Measurements from ENCODE around the gene SCGN.

The SCGN gene

GRCh38 chr6:25652007-25652515 lies at the start of gene SCGN:
TSS of gene SCGN (plus strand) at chr6:25652215. CDS start at chr6:25652404, 189 bp downstream.
- peak; percentile 38 for DNase-seq

- DNase-seq = no peak
Observed at GRCh38 chr6:25602674-25602982, 49.4 kb upstream of the SCGN start.

- no peak for DNase-seq
Observed at GRCh38 chr6:25603251-25603650, 48.8 kb upstream of the SCGN start.

- no peak for DNase-seq
Observed at GRCh38 chr6:25606151-25606550, 45.9 kb upstream of the SCGN start.

GRCh38 chr6:25608558-25609174 lies 43.3 kb upstream of the SCGN start:
- DNase-seq = no peak

GRCh38 chr6:25612666-25613065 lies 39.3 kb upstream of the SCGN start:
- no peak for DNase-seq

GRCh38 chr6:25613415-25613814 lies 38.6 kb upstream of the SCGN start:
- no peak for DNase-seq

- DNase-seq = no peak
Observed at GRCh38 chr6:25614052-25614451, 38.0 kb upstream of the SCGN start.

- DNase-seq = no peak
Observed at GRCh38 chr6:25615471-25615870, 36.5 kb upstream of the SCGN start.

- no peak for DNase-seq
Observed at GRCh38 chr6:25617997-25618396, 34.0 kb upstream of the SCGN start.

- DNase-seq = no peak
Observed at GRCh38 chr6:25619217-25619616, 32.8 kb upstream of the SCGN start.

GRCh38 chr6:25620391-25620790 lies 31.6 kb upstream of the SCGN start:
- no peak for DNase-seq

GRCh38 chr6:25623065-25623464 lies 28.9 kb upstream of the SCGN start:
- peak; percentile 7 for DNase-seq

- peak; percentile 14 for DNase-seq
Observed at GRCh38 chr6:25623879-25624278, 28.1 kb upstream of the SCGN start.

- DNase-seq = peak; percentile 27
Observed at GRCh38 chr6:25627001-25627400, 25.0 kb upstream of the SCGN start.

- DNase-seq = peak; percentile 60
Observed at GRCh38 chr6:25628471-25629197, 23.4 kb upstream of the SCGN start.

- no peak for DNase-seq
Observed at GRCh38 chr6:25629198-25629576, 22.8 kb upstream of the SCGN start.

GRCh38 chr6:25630508-25631278 lies 21.3 kb upstream of the SCGN start:
- DNase-seq = no peak

GRCh38 chr6:25635886-25636317 lies 16.1 kb upstream of the SCGN start:
- DNase-seq = no peak

- no peak for DNase-seq
Observed at GRCh38 chr6:25637211-25637610, 14.8 kb upstream of the SCGN start.

- DNase-seq = peak; percentile 48
Observed at GRCh38 chr6:25637960-25638434, 14.0 kb upstream of the SCGN start.

- DNase-seq = no peak
Observed at GRCh38 chr6:25639653-25640052, 12.4 kb upstream of the SCGN start.

GRCh38 chr6:25640446-25640845 lies 11.6 kb upstream of the SCGN start:
- no peak for DNase-seq

GRCh38 chr6:25640891-25641290 lies 11.1 kb upstream of the SCGN start:
- no peak for DNase-seq
